ENCODE data around the gene MYNN.
"Not testable (repeated sequence)": the region's sequence is repeated elsewhere in the genome, so short reads cannot be mapped to it uniquely, and the experiment has no call there.

The MYNN gene

DNA sequence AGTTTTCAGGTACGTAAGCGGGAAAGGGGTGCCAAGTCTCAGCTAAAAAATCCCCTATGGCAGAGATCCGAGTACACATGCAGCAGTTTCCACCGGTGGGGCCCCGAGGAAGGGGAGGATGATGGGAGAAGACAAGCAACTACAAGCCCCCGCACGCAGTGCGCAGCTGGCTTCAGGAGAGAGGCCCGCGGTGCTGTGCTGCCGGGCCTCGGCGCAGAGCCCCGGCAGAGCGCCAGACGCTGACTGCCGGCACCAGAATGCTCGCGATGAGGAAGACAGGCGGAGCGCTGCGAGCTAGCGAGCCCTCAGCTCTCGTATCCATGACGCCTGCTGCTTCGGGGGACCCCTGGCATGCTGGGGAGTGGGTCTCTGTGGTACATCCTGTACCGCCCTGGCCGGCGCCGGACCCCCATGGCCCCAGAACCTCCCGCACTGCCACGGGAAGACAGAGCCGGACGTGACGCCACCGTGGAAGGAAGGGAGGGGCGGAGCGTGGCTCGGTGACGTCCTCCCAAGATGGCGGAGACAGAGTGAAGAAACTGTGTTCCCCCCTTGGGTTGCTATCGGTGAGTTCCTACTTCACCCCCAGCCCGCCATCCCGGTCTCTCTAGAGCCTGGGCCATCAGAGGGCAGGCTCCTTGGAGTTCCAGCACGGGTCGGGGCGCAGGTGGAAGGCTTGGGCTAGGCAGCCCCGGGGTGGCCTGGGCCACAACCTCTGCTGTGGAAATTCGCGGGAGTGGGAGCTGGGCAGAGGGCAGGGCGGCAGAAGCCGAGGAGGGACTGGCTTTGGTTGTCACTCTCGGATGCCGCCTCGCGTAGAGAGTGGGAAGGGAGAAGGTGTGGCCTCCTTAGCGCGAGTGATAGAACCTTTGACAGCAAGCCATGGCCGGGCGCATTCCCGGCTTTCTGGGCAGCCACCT lies at the start of gene MYNN:
MYNN (plus strand) TSS at position 500 of the 920 bp plus-strand sequence. CDS start 900 bp downstream, outside the sequence.
- DNase-seq, result peak; percentile 73 to 88 (median 86)

DNA sequence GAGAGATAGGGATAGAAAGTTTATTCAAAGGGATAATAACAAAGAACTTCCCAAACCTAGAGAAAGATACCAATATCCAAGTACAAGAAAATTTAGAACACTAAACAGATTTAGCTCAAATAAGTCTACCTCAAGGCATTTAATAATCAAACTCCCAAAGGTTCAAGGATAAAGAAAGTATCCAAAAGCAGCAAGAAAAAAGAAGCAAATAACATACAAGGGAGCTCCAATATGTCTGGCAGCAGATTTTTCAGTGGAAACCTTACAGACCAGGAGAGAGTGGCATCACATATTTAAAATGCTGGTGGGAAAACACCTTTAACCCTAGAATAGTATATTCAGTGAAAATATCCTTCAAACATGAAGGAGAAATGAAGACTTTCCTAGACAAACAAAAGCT lies 41.3 kb upstream of the MYNN start:
- not testable (repeated sequence) for DNase-seq

GRCh38 chr3:169739067-169739466 lies 34.1 kb upstream of the MYNN start:
- no peak for DNase-seq

DNA sequence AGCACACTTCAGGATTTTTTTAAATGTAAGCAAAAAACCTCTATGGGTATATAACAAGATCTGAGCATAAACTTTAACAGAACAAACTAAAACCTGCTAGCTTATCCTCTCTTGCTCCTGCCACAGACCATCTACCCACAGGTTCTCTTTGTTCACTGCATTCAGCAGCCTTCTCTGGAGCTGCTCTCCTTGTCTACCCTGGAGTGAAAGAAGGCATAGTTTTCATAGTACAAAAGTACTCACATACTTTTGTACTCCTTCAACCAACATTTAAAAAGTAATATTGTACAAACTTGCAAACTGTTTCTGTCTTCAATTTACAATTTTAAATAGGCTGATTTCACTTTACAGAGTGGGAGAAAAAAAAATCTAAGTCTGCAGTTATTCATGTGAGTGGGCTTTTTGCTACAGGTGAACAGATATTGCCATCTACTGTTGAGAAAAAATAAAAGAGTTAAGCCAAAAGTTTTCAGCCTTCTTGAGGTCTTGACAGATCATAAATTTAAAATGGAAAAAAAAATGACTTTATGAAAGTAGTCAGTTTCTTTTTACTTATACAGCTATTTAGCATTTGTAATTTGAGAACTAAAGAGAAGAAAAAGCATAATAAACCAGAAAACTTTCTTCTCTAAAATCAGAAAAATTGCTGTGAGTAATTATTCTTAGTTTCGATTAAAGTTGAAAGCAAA lies 28.7 kb upstream of the MYNN start:
- DNase-seq, result no peak

DNA sequence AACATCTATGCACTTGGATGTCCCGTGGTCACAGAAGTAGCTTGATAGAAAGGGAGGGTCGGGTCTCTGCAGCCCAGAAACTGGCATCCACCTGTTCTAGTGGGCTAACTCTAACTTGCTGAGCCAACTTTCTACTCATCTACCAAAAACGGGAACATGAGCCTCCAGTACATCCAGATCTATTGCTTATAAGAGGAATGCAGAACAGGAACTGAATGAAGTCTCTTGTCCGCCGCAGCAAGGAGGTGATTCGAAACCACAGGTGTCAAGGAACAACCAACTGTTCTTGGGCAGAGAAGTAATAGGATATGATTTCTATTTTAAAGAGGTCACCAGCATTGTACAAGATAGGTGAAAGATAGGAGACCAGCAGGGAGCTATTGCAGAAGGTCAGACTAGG lies 26.3 kb upstream of the MYNN start:
- DNase-seq, result no peak

DNA sequence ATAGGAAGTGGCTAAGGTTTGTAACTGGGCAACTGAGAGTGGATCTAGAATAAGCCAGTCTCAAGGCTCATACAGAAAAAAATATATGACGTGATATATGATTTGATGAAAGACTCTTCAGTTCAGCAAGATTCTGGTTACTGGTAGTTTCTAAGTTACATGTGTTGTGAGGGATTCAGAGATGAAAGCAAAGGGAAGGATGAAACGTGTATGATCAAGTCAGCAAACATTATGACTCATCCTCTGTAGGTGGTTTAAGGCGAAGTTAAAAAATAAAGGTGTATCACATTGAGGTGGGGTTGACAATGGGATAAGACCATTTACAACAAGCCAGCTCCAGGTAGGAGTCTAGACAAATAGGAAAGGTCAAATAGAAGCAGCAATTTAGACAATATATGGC lies 24.5 kb upstream of the MYNN start:
- DNase-seq, result no peak

DNA sequence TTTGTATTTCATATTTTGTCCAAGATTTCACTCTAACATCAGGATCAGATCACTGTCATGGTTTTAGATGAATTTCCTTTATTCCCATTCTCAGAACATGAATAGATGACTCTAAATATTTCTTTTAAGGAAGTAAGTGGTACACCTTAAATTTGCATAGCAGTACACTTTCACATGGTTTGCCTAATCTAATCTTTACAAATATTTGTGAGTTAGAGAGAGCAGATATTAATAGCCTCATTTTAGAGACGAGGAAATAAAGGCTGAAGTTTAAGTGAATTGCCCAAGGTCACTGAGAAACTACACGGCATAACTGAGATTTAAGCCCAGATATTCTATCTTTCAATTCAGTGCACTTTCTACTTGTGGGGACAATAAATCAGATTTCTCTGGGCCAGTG lies 22.5 kb upstream of the MYNN start:
- no peak for DNase-seq

DNA sequence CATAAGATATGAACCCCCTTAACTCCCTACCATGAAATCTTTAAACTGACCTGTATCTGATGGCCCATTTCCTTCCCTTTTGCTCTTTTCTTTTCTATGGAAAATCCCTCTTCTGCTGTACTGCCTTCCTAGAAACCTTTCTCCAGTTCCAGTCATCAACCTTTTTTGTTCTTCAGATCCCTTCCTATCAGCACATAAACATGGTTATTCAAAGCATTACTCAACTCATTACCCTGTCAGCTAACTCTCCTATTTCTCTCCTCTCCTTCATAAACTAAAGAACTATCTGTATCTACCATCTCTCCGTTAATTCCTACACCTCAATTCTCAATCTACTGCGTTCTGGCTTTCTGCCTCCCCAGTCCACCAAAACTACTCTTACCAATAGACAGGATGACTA lies 21.3 kb upstream of the MYNN start:
- DNase-seq, result no peak

- DNase-seq, result no peak
Observed at GRCh38 chr3:169754711-169755110, 18.5 kb upstream of the MYNN start.

GRCh38 chr3:169755488-169755887 lies 17.7 kb upstream of the MYNN start:
- no peak for DNase-seq

- no peak for DNase-seq
Observed at GRCh38 chr3:169758359-169758994, 14.7 kb upstream of the MYNN start.

DNA sequence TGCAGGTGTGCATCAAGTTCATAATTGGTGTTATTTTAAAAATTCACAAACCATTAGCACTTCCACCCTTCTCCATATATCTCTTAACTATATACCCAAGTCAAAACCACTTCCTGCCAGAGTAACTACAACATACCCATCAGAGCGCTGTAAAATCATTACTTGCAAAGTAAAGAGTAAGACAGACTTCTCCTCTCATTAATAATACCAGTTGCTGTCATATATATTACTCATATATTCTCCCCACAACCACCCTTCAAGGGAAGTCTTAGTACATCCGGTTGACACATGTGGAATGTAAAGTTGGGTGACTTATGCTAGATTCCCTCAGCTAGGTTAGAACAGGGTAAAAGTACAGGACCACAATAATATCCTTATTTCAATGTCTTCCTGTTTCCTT lies 13.9 kb upstream of the MYNN start:
- no peak for DNase-seq

GRCh38 chr3:169760479-169760878 lies 12.7 kb upstream of the MYNN start:
- no peak for DNase-seq

- DNase-seq, result peak in 3 of 4 experiments; percentile 38 to 68 (median 68)
Observed at GRCh38 chr3:169764312-169764881, 8.8 kb upstream of the MYNN start.

- DNase-seq, result peak; percentile 83 to 91 (median 84)
Observed at GRCh38 chr3:169764882-169765612, 8.1 kb upstream of the MYNN start, which contains the start of gene TERC. TERC (minus strand) TSS chr3:169765060.

DNA sequence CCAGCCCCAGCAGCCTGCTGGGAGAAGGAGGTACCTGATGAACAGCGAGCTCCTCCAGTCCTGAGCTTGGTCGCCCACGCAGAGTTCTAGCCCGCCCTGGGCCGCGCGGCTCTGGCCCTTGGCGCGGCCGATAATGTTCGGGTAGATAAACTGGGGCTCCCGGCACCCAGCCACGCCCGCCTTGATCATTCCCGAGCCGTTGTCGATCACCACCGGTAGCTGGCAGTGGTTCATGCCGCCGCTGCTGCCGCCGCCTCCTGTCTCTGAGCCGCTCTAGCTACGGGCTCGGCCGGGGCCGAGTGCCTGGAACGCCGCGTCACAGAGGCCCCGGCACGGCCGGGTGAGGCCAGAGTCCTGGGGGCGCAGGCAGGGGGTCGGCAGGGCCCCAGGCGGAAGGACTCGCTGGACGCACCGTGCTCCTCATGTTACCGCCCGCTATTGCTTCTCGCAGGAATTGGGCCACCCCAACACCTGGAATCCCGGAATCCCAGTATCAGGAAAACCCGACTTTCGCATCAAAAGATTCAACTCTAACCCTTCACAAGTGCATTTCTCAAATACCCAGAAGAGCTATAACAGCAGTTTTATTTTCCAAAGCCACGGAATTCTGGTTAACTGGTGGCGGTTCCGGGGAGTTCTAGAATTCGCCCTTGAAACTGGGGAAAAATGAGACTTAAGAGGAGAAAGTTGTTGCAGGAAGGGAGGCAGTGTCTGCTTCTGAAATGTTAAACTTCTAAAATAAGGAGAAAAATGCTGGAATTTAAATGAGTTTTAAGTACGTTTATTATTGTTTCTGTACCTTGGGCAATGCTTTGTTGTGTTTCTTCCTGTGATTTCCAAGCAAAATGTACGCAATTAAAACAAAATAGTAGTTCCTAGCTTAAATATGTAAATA lies 3.7 kb upstream of the MYNN start, which contains the start of gene ACTRT3:
ACTRT3 (minus strand) TSS at position 275 of the 895 bp plus-strand sequence; CDS start at position 234, 41 bp downstream.
- DNase-seq, result peak; percentile 8 to 40 (median 20)

DNA sequence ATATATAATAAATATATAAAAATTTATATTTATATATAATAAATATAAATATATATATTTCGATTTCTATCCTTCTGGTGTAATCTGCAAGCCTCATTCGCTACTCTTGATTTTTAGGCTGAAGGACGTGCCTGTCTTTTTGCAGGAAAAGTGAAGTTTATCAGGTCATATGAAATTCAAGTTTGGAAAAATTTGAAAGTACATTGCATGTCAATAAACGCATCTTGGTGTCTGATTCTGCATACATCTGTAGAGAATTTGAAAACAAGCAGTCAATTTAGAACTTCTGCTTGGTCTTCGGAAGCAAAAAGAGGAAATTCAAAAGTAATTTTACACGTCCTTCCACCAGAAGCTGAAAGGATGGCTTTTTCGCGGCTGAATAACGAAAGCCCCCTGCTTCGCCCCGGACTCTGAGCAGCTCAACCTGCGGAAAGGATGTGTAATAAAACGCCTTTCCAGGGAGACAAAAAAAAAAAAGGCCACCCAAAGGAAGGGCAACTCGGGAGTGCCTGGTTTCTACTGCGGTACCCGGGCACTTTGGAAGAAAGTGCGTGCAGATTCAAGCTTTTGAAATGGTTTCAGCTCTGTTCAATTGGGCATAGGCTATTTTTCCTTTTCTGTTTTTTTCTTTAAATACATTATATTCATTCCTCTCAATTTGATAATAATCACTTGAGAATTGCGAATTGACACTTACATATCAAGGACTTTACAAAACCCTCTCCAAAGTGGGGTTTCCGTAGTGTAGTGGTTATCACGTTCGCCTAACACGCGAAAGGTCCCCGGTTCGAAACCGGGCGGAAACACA lies 1.5 kb upstream of the MYNN start:
- DNase-seq, result peak; percentile 6 to 26 (median 14)

DNA sequence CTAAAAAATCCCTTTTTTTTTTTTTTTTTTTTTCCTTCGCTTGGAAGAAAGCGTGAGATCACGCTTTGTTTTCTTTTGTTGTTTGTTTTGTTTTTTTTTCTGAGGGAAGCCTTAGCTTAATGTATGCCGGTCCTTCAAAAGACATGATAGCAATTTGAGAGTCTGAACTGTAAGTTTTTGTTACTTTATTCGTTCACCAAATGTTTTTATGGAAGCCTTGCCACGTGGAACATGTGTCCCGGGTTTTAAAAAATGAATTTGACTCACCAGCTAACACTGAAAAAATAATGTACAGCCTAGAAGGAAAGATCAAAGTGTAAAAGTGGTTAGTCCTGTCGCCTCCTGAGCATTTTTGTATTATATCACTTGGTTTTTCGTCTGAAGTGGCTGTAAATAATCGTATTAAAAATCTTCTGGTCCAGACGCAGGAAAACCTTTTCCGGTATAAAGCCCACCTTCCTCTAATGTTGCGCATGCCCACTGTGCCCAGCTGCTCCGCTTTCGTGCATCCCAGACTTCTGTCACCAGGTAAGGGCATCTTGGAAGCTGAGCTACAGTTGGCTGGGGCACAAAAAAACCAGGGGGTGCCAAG lies 795 bp upstream of the MYNN start:
- peak in 3 of 4 experiments; percentile 43 to 57 (median 54) for DNase-seq

- DNase-seq, result no peak
Observed at GRCh38 chr3:169774186-169774585, 990 bp downstream of the MYNN start.

- no peak for DNase-seq
Observed at GRCh38 chr3:169777822-169778221, 4.6 kb downstream of the MYNN start.

Data from activated naive CD4-positive, alpha-beta T cell (primary cell).